Measurements from ENCODE around the gene TEFM. TPM values are rescaled to one million over a fixed set of nuclear protein-coding genes. Genes with fewer than 3 reads are reported as not detected.
"Not testable (repeated sequence)": the region's sequence is repeated elsewhere in the genome, so short reads cannot be mapped to it uniquely, and the experiment has no call there.

The TEFM gene
- polyA plus RNA-seq, 1 experiment = 16.6 TPM

GRCh38 chr17:30920683-30921543 is 14.9 kb upstream of the TEFM start:
- Histone ChIP-seq H3K4me3 (ENCODE audit: low read depth, low read length) (no peak overlapping the region), H3K9me3 (ENCODE audit: control insufficient read depth, insufficient read depth, low read length) (no peaks in the 10 kb centered on the region), H3K27ac (ENCODE audit: low read depth, low read length) (peak overlapping the region; percentile 62), H3K27me3 (ENCODE audit: control insufficient read depth, insufficient read depth, low read length) (peaks cover 17% of the 10 kb centered on the region)
- no peak for DNase-seq (ENCODE audit: low read depth, low spot score)
- POLR2A ChIA-PET = no interaction called here
- CTCF ChIA-PET = no interaction called here
- no peak for TF ChIP-seq CTCF (IDR thresholded peaks at IDR 0.05; ENCODE audit: low read depth, low read length)

GRCh38 chr17:30920282-30920681 is 14.2 kb upstream of the TEFM start:
- H3K9me3 ChIP-seq (ENCODE audit: control insufficient read depth, insufficient read depth, low read length) = no peaks in the 10 kb centered on the region
- peak; percentile 22; the same call in 1 of the 2 replicates for TF ChIP-seq CTCF (IDR thresholded peaks at IDR 0.05; ENCODE audit: low read depth, low read length)
- H3K27ac ChIP-seq (ENCODE audit: low read depth, low read length) = peak overlapping the region; percentile 62
- peaks cover 17% of the 10 kb centered on the region for H3K27me3 ChIP-seq (ENCODE audit: control insufficient read depth, insufficient read depth, low read length)
- DNase-seq (ENCODE audit: low read depth, low spot score) = peak; percentile 3
- CTCF ChIA-PET = no interaction called here
- POLR2A ChIA-PET = interaction anchor here (0.5 kb wide), 1 partner anchor 188 kb away, joined by 6 read pairs; no protein-coding TSS in a partner anchor
- H3K4me3 ChIP-seq (ENCODE audit: low read depth, low read length) = no peak overlapping the region

- CTCF ChIA-PET = no interaction called here
- no peak overlapping the region for H3K27ac ChIP-seq (ENCODE audit: low read depth, low read length)
- no peak overlapping the region for H3K4me3 ChIP-seq (ENCODE audit: low read depth, low read length)
- H3K27me3 ChIP-seq (ENCODE audit: control insufficient read depth, insufficient read depth, low read length) = no peaks in the 10 kb centered on the region
- no peak for DNase-seq (ENCODE audit: low read depth, low spot score)
- POLR2A ChIA-PET = no interaction called here
- no peak for TF ChIP-seq CTCF (IDR thresholded peaks at IDR 0.05; ENCODE audit: low read depth, low read length)
- H3K9me3 ChIP-seq (ENCODE audit: control insufficient read depth, insufficient read depth, low read length) = no peaks in the 10 kb centered on the region
These were observed 11.0 kb upstream of the TEFM start for GRCh38 chr17:30917050-30917449.

- H3K4me3 ChIP-seq (ENCODE audit: low read depth, low read length) = no peak overlapping the region
- ChIA-PET CTCF (no interaction called here), POLR2A (interaction anchor here (1.2 kb wide), 1 partner anchor 9 kb away, joined by 3 read pairs; no protein-coding TSS in a partner anchor)
- no peak overlapping the region for H3K27ac ChIP-seq (ENCODE audit: low read depth, low read length)
- TF ChIP-seq CTCF (IDR thresholded peaks at IDR 0.05; ENCODE audit: low read depth, low read length) = no peak
- no peaks in the 10 kb centered on the region for H3K9me3 ChIP-seq (ENCODE audit: control insufficient read depth, insufficient read depth, low read length)
- no peak for DNase-seq (ENCODE audit: low read depth, low spot score)
- H3K27me3 ChIP-seq (ENCODE audit: control insufficient read depth, insufficient read depth, low read length) = no peaks in the 10 kb centered on the region
These were observed 10.0 kb upstream of the TEFM start for GRCh38 chr17:30915833-30916611.

- ChIA-PET CTCF (no interaction called here), POLR2A (no interaction called here)
- Histone ChIP-seq H3K9me3 (ENCODE audit: control insufficient read depth, insufficient read depth, low read length) (no peaks in the 10 kb centered on the region), H3K27me3 (ENCODE audit: control insufficient read depth, insufficient read depth, low read length) (no peaks in the 10 kb centered on the region), H3K4me3 (ENCODE audit: low read depth, low read length) (no peak overlapping the region), H3K27ac (ENCODE audit: low read depth, low read length) (no peak overlapping the region)
- TF ChIP-seq CTCF (IDR thresholded peaks at IDR 0.05; ENCODE audit: low read depth, low read length) = no peak
- DNase-seq (ENCODE audit: low read depth, low spot score) = no peak
These were observed 7.9 kb upstream of the TEFM start for GRCh38 chr17:30913955-30914354.

GRCh38 chr17:30910151-30910550 is 4.1 kb upstream of the TEFM start:
- H3K4me3 ChIP-seq (ENCODE audit: low read depth, low read length); H3K9me3 ChIP-seq (ENCODE audit: control insufficient read depth, insufficient read depth, low read length); POLR2A ChIA-PET; H3K27me3 ChIP-seq (ENCODE audit: control insufficient read depth, insufficient read depth, low read length); DNase-seq (ENCODE audit: low read depth, low spot score); H3K27ac ChIP-seq (ENCODE audit: low read depth, low read length): not testable (repeated sequence)
- CTCF ChIA-PET = interaction anchor here (0.6 kb wide), 1 partner anchor 98 kb away, joined by 3 read pairs; no protein-coding TSS in a partner anchor

All from AG04450 (cell line).